Measurements from ENCODE around the gene ARHGAP36. TPM values are rescaled to one million over a fixed set of nuclear protein-coding genes. Genes with fewer than 3 reads are reported as not detected.

The ARHGAP36 gene
- total RNA-seq, 2 donors from 2014 or later, result not detected

DNA sequence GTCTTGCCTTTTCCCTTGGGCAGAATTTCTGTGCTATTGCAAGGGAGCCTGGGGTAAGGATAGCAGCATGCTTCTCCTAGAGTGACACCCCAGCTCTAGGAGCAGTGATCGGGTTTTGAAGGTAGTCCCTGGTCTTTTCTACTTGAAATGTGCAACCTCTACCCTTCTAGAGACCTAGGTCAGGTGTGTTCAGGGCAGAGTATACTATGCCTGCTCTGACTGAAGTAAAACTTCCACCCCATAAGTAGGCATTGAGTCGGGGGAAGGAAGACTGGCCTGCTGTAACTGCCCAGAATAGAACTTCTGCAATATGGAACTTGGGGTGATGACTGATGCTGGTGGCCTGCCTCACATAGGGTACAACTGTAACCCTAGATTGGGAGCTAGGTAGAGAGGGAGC, 80.9 kb downstream of the ARHGAP36 start:
- no peak overlapping the region for H3K4me3 ChIP-seq
- DNase-seq (ENCODE audit: low spot score), result no peak
- H3K27me3 ChIP-seq, result no peaks in the 10 kb centered on the region
- H3K36me3 ChIP-seq, result no peaks in the 10 kb centered on the region
- no peak for TF ChIP-seq CTCF (IDR thresholded peaks at IDR 0.05)
- H3K27ac ChIP-seq, result no peak overlapping the region
- H3K4me1 ChIP-seq, result no peaks in the 10 kb centered on the region
- peaks cover 0 to 8% of the 10 kb centered on the region in 2 donors for H3K9me3 ChIP-seq

Other genes starting within 250 kb of the ARHGAP36 start
- gene ENOX2, start 155.1 kb upstream of the ARHGAP36 start, total RNA-seq, result 10 to 100 TPM; 16.8 to 22.6 TPM
- gene IGSF1, start 231.0 kb downstream of the ARHGAP36 start, total RNA-seq, result 1 to 10 TPM; 3.3 to 9.5 TPM

All from right atrium auricular region (tissue), 2 donors.